Measurements from ENCODE around the gene ZYG11A.
A peak's percentile ranks its signal among the peaks of the same experiment; 100 is the strongest.

ZYG11A gene

DNA sequence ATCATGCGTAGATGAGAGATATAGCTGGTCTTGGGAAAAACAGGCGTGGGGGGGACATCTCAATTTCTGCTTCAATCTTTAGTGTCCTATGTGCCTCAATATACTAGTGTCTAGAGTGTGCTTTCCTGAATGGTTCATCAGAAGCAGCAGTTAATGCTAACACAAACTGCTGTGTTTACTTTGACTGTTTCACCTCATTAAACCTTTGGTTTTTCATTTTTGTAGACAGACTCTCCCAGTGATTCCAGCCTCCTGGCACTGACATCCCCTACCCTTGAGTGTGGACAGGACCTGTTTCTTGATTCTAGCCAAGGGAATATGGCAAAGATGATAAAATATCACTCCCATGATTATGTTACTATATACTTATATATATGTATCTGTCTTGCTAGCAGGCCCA lies 37.6 kb downstream of the ZYG11A start:
- no peak for DNase-seq

DNA sequence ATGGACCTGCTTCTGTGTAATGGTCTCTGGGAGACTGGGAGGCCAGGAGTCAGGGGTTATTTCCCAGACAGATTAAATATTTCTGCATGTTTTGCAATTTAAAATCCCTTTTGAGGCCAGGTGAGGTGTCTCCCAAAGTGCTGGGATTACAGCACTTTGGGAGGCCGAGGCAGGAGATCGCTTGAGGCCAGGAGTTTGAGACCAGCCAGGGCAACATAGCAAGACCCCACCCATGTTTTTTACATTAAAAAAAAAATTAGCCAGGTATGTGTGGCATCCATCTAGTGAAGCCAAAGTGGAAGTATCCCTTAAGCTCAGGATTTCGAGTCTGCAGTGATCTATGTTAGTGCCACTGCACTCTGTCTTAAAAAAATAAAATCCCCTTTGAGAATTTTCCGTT lies 44.9 kb downstream of the ZYG11A start:
- DNase-seq = no peak

DNA sequence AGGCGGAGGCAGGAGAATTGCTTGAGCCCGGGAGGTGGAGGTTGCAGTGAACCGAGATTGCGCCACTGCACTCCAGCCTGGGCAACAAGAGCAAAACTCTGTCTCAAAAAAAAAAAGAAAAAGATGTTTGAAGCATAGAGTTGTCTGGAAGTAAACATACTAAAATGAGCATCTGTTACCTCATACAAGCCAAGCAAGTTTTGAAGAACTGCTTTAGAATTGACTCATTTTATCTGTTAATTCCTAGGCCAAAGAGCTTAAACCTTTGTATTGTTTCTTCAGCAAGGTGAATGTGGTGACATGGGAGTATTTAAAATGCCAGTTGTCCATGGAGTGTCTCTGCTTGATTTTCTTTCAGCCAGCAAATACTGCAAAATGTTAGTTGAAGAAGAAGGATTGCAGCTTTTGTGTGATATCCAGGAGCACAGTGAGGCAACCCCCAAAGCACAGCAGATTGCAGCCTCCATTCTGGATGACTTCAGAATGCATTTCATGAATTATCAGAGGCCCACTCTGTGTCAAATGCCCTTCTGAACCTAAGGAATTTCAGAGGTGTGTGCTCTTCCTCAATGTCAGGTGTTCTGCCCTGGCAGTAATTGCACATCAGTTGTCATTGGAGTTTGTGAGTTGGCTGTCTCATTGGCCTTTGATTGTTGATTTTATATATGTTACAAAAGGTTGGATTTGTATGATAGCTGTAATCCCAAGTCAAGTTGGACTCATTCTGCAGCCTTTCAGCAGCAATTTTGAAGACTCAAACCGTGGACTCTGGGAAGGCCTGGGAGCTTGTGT lies 50.1 kb downstream of the ZYG11A start:
- no peak for DNase-seq

DNA sequence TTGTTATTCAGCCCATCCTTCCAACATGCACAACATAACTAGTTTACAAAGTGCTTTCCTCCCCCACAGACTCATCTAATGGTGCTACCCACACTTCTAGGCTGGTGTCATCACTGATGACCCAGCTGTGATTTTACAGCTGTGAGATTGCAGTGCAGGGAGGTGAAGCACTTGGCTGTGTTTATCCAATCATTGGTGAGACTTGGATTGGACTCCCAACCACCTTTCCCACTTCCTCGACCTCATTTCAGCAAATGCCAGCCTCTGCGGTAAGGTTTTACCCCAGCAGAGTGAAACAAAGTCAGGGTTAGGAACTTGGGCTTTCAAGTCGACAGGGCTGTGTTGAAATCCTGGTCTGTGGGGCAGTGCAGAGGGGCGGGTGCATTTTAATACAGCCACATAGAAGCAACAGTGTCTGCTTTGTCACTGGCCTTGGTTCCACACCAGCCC lies 56.9 kb downstream of the ZYG11A start:
- DNase-seq = no peak

DNA sequence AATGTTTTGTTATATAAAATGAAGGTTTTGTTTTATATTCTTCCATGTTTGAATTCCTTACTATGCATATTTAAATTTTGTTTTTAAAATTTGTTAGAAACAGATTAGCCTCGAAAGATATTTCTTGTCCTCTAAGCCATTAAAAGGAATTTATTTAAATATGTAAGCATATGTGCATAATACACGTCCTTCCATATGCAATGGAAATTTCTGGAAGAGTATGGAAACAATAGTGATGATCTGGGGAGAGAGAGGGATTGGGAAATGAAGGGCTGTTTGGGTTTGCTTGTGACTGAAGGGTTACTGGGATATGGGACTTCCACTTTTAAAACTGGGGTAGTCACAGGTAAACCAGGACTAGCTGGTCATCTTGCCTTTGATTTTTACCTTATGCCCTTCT lies 57.8 kb downstream of the ZYG11A start:
- DNase-seq = no peak

DNA sequence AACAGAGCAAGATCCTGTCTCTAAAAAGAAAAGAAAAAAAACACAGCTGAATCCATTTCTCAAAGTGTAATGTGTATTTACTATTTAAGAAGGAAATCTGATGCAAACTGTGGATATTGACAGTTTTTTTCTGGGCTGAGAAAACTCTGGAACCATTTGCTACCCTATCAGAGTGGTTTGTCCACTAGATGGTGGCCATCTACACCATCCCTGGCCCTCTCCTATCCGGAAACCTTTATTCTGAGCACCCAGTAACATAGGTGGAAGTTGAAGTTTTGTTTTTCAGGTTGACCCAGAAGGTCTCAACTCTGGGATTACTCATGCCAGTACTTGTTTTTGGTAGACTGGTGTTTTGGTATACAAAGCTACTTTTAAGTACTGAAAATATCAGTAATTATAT lies 58.8 kb downstream of the ZYG11A start:
- no peak for DNase-seq

DNA sequence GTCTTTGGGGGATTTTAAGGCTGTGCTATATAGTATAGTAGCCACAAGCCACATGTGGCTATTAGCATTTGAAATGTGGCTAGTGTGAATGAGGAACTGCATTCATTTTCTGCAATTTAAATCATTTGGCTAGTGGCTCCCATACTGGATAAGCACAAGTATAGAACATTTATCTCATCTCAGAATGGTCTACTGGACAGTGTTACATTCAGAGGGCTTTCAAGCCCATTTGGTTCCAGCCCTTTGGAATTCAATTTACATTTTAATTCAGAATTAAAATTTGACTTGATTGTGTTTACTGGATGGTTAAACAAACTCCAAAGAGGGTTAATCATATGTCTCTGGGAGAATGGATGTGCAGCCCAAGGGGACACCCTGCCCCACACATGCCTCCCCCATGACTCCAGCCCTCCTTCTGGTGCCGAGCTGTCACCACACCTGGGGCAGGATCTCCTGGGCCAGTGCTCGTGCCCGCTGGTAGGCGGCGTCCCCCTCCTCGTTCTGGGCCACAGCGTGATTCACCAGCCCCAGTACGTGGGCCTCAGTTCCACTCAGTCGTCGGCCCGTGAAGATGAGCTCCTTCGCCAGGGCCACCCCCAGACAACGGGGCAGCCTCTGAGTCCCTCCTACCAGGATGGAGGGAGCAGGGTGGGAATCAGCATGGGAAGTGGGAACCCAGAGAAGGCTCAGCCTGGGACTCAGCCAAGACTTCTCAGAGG lies 61.8 kb downstream of the ZYG11A start:
- DNase-seq = no peak

DNA sequence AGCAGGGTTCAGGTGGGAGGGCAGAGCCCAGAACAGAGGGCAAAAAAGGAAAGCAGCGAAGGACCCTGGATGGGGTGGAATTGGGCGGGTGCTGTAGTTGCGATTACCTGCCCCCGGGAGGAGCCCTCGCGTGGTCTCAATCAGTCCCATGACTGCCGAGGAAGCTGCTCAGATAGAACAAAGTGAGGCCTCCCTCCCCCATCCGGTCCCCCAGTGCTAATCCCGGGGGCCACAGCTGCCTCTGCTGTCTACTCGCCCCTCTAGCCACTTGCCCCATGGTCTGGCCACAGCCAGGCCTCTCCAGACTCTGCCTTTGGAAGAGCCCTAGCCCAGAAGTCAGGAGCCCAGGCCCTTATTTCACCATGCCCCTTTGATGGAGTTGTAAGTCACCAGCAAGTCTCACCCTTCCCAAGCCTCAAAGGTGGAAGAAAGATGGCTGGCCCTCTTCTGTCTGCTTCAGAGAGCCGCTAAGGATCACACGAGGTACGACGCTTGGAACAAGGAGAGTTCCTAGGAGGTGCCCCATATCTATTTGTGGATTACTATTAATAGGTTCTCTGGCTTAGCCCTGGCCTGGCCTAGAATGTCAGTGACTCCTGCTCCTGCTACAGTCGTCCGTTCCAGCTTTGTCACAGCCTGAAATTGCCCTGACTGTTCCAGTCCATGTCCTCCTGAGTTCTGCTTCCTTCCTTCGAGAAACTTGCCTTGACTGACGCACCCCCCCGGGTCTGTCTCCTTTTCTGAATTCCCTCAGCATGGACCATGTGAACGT lies 62.6 kb downstream of the ZYG11A start:
- peak; percentile 57 for DNase-seq

DNA sequence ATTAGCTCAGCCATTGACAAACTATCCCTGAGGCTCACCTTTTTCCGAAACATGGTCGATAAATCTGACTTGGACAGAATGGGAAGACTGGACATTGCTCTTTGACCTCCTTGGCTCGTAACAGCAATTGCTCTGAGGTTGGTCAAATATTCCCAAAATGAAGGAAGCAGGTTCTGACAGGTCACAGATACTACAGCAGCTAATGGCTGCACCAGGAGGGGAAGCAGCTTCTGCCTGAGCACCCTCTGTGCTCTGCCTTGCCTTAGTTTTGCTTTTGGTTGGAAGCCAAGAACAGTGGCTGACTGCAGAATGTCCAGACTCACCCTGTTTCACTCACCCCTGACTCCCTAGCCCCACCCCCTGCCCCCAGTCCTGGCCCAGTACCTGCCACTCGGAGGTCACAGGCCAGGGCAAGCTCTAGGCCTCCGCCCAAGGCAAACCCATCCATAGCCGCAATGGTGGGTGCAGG lies 63.6 kb downstream of the ZYG11A start:
- no peak for DNase-seq

DNA sequence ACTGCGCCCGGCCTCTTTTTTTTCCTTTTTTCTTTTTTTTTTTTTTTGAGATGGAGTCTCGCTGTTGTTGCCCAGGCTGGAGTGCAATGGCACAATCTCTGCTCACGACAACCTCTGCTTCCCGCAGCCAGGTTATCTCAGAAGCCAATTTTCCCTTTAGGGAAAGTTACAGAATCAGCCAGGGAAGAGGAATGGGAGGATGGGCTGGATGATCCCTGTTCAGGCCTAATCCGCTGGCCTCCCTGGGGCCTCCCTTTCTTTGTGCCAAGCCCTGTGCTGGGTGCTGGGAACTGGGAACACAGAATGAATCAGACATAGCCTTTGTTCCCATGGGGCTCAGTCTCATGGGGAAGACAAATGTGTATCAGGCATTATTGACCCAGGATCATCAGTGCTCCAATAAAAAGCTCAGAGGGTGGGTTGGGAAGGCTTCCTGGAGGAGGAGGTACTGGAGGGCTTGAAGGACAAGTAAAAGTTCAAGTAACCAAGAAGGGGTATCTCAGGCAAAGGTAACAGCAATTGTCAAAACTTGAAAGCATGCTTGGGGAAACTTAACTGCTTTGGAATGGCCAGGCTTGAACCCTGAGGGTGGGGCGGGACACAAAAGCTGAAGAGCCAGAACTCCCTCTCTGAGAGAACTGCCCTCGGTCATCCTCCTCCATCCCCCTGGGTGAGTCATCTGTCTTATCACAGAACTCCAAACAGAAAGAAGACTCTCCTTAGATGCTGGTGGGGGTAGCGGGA lies 64.7 kb downstream of the ZYG11A start:
- no peak for DNase-seq

DNA sequence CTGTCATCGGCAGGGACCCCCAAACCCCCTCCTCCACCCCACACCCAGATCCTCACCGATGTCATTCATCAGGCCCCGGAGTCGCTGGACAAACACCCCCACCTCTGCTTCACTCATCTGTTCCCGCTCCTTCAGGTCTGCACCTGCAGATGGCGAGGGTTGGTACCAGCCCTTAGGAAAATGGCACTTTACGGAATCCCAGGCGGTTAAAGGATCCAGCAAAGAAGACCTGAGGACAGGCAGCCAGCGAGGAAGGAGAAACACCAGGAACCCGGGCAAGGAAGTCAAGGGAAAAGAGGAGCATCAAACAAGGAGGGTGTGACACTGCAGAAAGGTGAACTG lies 65.2 kb downstream of the ZYG11A start:
- DNase-seq = no peak

DNA sequence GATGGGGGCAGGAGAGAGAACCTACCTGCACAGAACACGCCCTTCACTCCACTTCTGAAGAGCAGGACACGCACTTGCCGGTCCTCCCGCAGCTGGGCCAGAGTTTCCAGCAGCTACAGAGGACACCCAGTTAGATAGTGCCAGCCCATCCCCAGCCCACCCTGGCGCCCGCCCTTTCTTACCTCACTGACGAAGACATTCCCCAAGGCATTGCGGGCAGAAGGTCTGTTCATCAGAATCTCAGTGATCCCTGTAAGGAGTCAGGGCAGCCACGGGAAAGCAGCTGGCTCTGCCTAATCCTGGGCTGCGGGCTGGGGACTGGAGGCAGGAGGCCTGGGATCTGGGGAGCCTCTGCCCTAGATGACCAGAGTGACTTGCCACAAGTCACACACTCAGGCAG lies 69.0 kb downstream of the ZYG11A start:
- no peak for DNase-seq

DNA sequence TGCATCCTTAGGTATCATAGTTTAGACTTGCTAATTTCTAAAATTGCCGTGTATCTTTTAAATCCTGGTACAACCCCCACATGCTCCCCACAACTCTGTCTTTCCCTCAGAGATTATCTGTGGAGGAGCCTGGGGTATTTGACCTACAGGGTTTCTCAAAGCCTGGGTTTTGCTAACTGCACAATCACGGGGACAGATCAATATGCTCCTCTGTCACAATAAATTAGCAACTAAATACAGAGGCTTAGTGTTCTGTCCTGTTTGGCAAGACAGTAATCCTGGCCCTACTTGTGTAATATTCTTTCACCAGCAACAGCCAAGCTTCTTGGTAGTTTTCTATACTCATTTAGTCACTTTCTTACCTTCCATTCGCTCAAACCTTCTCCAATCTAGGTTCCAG lies 70.5 kb downstream of the ZYG11A start:
- no peak for DNase-seq

DNA sequence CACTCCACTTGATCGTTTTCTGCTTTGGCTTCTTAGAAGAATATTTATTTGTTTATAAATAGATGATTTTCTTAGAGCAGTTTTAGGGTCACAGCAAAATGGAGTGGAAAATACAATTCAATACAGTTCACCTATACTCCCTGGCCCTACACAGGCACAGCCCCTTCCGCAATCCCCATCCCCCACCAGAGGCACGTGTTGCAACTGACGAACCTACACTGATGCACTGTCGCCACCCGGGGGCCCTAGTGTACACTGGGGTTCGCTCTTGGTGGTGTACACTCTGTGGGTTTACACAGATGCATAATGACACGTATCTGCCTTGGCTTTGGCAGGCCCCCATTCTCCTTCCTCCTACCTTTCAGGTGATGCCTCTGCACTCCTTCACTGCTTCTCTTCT lies 71.0 kb downstream of the ZYG11A start:
- DNase-seq = no peak

DNA sequence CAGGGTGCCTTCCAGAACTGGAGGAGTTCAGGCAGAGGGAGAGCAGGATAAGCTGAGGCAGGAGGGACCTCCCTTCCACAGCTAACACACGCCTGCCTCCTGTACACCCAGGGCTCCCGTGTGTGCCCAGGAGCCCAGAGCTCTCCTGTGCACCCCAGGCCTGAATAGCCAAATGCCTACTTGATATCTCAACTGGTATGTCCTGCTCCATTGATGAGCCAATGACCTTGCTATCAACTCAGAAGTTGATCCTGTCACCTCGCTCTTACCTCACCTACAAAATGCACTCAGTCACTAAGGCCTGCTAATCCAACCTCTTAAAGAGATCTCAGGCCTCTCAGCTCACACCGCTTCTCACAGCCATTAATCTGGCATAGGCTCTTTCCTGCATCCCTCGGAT lies 71.9 kb downstream of the ZYG11A start:
- no peak for DNase-seq

DNA sequence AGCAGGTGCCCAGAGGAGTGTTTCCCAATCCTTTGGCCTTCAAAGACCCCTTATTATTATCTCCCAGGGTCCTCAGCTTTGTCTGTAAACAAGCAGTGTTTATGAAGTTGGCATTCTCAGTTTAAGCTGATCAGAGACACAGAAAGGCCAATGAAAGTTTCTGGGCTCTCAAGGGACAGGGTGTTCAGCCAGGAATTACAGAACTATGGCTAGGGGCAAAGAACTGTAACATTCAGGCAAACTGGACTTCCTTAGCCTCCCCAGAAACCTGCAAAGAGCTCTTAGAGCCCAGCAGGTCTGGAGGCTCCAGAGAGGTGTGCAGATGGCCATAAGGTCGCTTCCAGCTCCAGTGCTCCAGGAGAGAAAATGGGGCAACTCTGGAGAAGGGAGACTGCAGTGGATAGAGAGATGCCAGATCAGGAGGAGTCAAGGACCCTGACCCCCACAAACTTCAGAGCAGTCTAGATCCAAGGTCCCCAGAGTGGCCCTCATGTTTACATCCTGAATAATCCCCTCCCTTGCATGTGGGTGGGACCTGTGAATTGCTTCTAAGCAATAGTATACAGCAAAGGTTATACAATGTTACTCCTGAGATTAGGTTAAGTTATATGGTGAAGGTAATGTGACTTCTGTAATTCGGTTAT lies 72.8 kb downstream of the ZYG11A start:
- DNase-seq = no peak

DNA sequence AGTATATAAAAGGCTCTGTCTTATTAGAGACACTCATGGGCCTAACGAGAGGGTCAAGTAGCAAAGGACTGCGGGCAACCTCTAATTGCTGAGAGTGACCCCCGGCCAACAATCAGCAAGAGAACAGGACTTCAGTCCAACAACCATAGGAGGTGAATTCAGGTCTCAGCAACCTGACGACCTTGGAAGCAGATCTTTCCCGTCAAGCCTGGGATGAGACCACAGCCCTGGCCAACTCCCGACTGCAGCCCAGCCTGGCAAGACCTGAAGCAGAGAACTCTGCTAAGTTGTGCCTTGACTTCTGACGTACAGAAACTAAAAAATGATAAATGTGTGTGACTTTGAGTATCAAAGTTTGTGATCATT lies 73.3 kb downstream of the ZYG11A start:
- DNase-seq = no peak

DNA sequence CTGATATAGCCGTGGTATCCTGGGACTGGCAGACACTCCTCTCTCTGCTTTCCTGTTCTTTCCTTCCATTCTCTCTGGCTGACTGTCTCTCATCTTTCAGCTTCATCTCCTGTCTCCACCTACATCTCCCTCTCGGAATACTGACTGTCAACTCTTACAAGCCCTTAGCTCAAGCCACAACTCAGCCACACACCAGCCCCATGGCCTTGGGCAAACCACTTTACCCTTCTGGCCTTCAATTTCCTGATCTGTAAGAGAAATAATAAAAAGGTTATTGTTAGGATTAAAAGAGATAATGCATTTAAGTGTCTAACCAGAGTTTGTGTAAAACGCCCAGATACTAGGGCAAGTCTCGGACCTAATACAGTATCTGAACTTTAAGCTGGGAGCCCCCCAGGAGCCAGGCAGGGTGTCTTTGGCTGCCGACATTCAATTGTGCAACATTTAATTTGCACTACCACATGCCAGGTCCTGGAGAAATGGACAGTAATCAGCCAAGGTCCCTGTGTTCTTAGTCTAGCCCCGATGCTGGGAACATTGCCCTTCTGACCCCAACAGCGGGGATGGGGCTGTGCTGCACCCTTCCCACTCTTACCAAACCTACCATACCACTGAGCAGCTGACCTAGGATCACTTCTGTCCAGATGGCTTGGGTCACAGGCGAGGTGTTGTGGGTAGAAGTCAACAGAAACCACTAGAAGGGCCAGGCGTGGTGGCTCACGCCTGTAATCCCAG lies 73.8 kb downstream of the ZYG11A start:
- DNase-seq = no peak

DNA sequence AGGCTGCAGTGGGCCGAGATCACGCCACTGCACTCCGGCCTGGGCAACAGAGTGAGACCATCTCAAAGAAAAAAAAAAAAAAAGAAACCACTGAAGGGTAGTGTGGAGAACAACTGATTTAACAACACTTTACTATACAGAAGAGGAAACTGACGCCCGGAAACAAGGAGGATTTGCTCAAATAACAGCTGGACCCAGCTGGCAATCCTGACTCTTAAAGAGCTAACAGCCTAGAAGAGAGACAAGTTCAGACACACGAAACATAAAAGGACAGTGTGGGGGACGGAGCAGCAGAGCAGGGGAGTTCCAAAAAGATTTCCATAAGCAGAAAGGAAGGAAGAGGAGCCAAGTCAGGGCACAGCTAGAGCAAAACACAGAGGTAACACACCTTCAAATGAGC lies 74.6 kb downstream of the ZYG11A start:
- no peak for DNase-seq

DNA sequence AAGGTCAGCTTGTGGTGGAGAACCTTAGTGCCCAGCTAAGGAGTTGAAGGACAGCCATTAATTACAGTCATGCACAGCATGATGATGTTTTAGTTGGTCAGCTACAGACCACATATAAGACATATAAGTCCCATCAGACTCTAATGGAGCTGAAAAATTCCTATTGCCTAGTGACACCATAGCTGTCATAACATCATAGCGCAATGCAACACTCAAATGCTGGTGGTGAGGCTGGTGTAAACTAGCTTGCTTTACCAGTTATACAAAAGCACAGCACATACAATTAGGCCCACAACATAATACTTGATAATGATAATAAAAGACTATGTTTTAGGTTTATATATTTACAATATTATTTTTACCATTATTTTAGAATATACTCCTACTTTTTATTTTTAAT lies 75.0 kb downstream of the ZYG11A start:
- no peak for DNase-seq

DNA sequence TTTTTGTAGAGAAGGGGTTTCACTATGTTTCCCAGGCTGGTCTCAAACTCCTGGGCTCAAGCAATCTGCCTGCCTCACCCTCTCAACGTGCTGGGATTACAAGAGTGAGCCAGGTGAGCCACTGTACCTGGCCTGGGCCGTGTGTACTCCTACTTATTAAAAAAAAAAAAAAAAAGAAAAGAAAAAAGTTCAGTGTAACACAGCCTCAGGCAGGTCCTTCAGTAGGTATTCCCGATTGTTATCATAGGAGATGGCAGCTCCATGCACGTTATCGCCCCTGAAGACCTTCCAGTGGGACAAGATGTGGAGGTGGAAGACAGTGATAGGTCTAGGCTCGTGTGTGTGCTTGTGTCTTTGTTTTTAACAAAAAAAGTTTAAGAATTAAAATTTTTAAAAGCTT lies 75.6 kb downstream of the ZYG11A start:
- no peak for DNase-seq

All from stimulated activated CD4-positive, alpha-beta T cell treated with anti-CD3 and anti-CD28 coated beads, Interleukin-15, amount 100 ng/mL, for 24 hours (primary cell).